H9 (cell line): ENCODE data around the gene RTP2. TPM values are rescaled to one million over a fixed set of nuclear protein-coding genes. Genes with fewer than 3 reads are reported as not detected.
"Not testable (repeated sequence)": the region's sequence is repeated elsewhere in the genome, so short reads cannot be mapped to it uniquely, and the experiment has no call there.

Source experiments
- DNase-seq: peaks from one replicate; pipeline ENCODE4 v3.0.0-alpha.2; 2017
- H2AFZ ChIP-seq: one replicate; pipeline ENCODE4 v1.6.1; 2013; ENCODE audit warnings: mild to moderate bottlenecking, low read length, control low read depth, moderate library complexity
- H2AK5ac ChIP-seq: 2 replicates; pipeline ENCODE4 v1.6.1; 2013; ENCODE audit warnings: low read length, control low read depth, mixed read lengths; ENCODE audit not compliant: insufficient read length
- H2BK120ac ChIP-seq: one replicate; pipeline ENCODE4 v1.6.1; 2013; ENCODE audit warnings: low read depth, mild to moderate bottlenecking, low read length, control low read depth, inconsistent platforms; ENCODE audit not compliant: poor library complexity, severe bottlenecking
- H2BK12ac ChIP-seq: 2 replicates; pipeline ENCODE4 v1.6.1; 2013; ENCODE audit warnings: low read length, control low read depth, mixed read lengths, low read depth; ENCODE audit not compliant: insufficient read length
- H2BK15ac ChIP-seq: 2 replicates; pipeline ENCODE4 v1.6.1; 2013; ENCODE audit warnings: low read depth, low read length, control low read depth
- H2BK20ac ChIP-seq: one replicate; pipeline ENCODE4 v1.6.1; 2013; ENCODE audit warnings: low read depth, mild to moderate bottlenecking, low read length, control low read depth, inconsistent platforms; ENCODE audit not compliant: poor library complexity, severe bottlenecking
- H2BK5ac ChIP-seq: 2 replicates; pipeline ENCODE4 v1.6.1; 2013; ENCODE audit warnings: low read length, control low read depth, mixed read lengths; ENCODE audit not compliant: insufficient read length
- H3K14ac ChIP-seq: 2 replicates; pipeline ENCODE4 v1.6.1; 2013; ENCODE audit warnings: low read length, control low read depth; ENCODE audit not compliant: insufficient read depth
- H3K18ac ChIP-seq: 2 replicates; pipeline ENCODE4 v1.6.1; 2013; ENCODE audit warnings: low read depth, mild to moderate bottlenecking, mixed read lengths, low read length, control low read depth; ENCODE audit not compliant: insufficient read length
- H3K23ac ChIP-seq: 2 replicates; pipeline ENCODE4 v1.6.1; 2013; ENCODE audit warnings: low read length, control low read depth, mixed read lengths, low read depth; ENCODE audit not compliant: insufficient read length
- H3K23me2 ChIP-seq: 2 replicates; pipeline ENCODE4 v1.6.1; 2013; ENCODE audit warnings: low read depth, mild to moderate bottlenecking, mixed read lengths, low read length, control low read depth; ENCODE audit not compliant: insufficient read length, poor library complexity, severe bottlenecking
- H3K27ac ChIP-seq: 2 replicates; pipeline ENCODE4 v1.5.1; 2013; ENCODE audit warnings: low read length, control low read depth, mixed read lengths, low read depth; ENCODE audit not compliant: insufficient read length
- H3K27me3 ChIP-seq: 2 replicates; pipeline ENCODE4 v1.6.1; 2013; ENCODE audit warnings: low read length, control low read depth, inconsistent platforms; ENCODE audit not compliant: insufficient read depth
- H3K4ac ChIP-seq: 2 replicates; pipeline ENCODE4 v1.6.1; 2013; ENCODE audit warnings: low read depth, mild to moderate bottlenecking, control low read depth, inconsistent platforms, low read length, moderate library complexity
- H3K4me1 ChIP-seq: 2 replicates; pipeline ENCODE4 v1.6.1; 2013; ENCODE audit warnings: low read length, control low read depth, inconsistent platforms; ENCODE audit not compliant: insufficient read depth
- H3K4me2 ChIP-seq: 2 replicates; pipeline ENCODE4 v1.6.1; 2013; ENCODE audit warnings: low read length, control low read depth, mixed read lengths; ENCODE audit not compliant: insufficient read length, insufficient read depth
- H3K56ac ChIP-seq: 2 replicates; pipeline ENCODE4 v1.6.1; 2013; ENCODE audit warnings: low read depth, mild to moderate bottlenecking, mixed read lengths, low read length, control low read depth; ENCODE audit not compliant: insufficient read length
- H3K79me1 ChIP-seq: 2 replicates; pipeline ENCODE4 v1.6.1; 2013; ENCODE audit warnings: low read depth, mild to moderate bottlenecking, moderate library complexity, low read length, control low read depth, inconsistent platforms; ENCODE audit not compliant: insufficient read depth, poor library complexity, severe bottlenecking
- H3K79me2 ChIP-seq: 2 replicates; pipeline ENCODE4 v1.6.1; 2013; ENCODE audit warnings: low read length, control low read depth, inconsistent platforms; ENCODE audit not compliant: insufficient read depth
- H3K9ac ChIP-seq: 2 replicates; pipeline ENCODE4 v1.6.1; 2013; ENCODE audit warnings: low read length, control low read depth, mixed read lengths; ENCODE audit not compliant: insufficient read length; ENCODE audit errors: extremely low read depth
- H3K9me3 ChIP-seq: one replicate; pipeline ENCODE4 v1.6.1; 2013; ENCODE audit warnings: low read depth, low read length, inconsistent platforms; ENCODE audit not compliant: control insufficient read depth
- H3T11ph ChIP-seq: one replicate; pipeline ENCODE4 v1.6.1; 2013; ENCODE audit warnings: mild to moderate bottlenecking, low read length, control low read depth, inconsistent platforms
- H4K20me1 ChIP-seq: one replicate; pipeline ENCODE4 v1.6.1; 2013; ENCODE audit not compliant: control insufficient read depth, insufficient read length, insufficient read depth
- H4K5ac ChIP-seq: 2 replicates; pipeline ENCODE4 v1.6.1; 2013; ENCODE audit warnings: low read depth, mild to moderate bottlenecking, mixed read lengths, low read length, control low read depth; ENCODE audit not compliant: insufficient read length
- H4K8ac ChIP-seq: replicated peaks from 2 replicates; pipeline ENCODE4 v1.6.1; 2013; ENCODE audit warnings: low read length, control low read depth, mixed read lengths, low read depth; ENCODE audit not compliant: insufficient read length
- H4K91ac ChIP-seq: 2 replicates; pipeline ENCODE4 v1.6.1; 2013; ENCODE audit warnings: low read depth, mild to moderate bottlenecking, moderate library complexity, mixed read lengths, low read length, control low read depth; ENCODE audit not compliant: insufficient read length
- H3K27ac Mint-ChIP-seq, 3 experiments: 2 replicates in 2 of 3; 3 replicates in 1 of 3; pipeline ENCODE4 v1.8.0; 2020 to 2021; ENCODE audit warnings: mixed read lengths in 3 of 3, mild to moderate bottlenecking in 1 of 3, moderate library complexity in 1 of 3
- H3K27me3 Mint-ChIP-seq: 2 replicates; pipeline ENCODE4 v1.8.0; 2021; ENCODE audit warnings: low read depth, mild to moderate bottlenecking, moderate library complexity, mixed read lengths
- H3K36me3 Mint-ChIP-seq, 3 experiments: 2 replicates in 2 of 3; 3 replicates in 1 of 3; pipeline ENCODE4 v1.8.0; 2020 to 2021; ENCODE audit warnings: low read depth in 3 of 3, mixed read lengths in 3 of 3; ENCODE audit not compliant: insufficient read depth in 1 of 3
- H3K4me1 Mint-ChIP-seq, 2 experiments: 2 replicates each; pipeline ENCODE4 v1.8.0; 2020; ENCODE audit warnings: mixed read lengths in 2 of 2
- H3K4me3 Mint-ChIP-seq, 2 experiments: 2 replicates in 1 of 2; 3 replicates in 1 of 2; pipeline ENCODE4 v1.8.0; 2020 to 2021; ENCODE audit warnings: mild to moderate bottlenecking in 2 of 2, mixed read lengths in 2 of 2, moderate library complexity in 1 of 2
- H3K9me3 Mint-ChIP-seq, 2 experiments: 2 replicates in 1 of 2; 3 replicates in 1 of 2; pipeline ENCODE4 v1.8.0; 2020; ENCODE audit warnings: mild to moderate bottlenecking in 2 of 2, mixed read lengths in 2 of 2, moderate library complexity in 1 of 2
- CTCF ChIP-seq: fragments of 200-600 bp; sonication (generic); conservative IDR thresholded peaks from 3 replicates; pipeline ENCODE4 v1.8.0; 2021; ENCODE audit warnings: antibody characterized with exemption, mild to moderate bottlenecking
- WGBS: extraction: QIAGEN DNeasy Blood & Tissue Kit; methylation state at CpG from one replicate; pipeline ENCODE4 v1.1.7; 2013; ENCODE audit warnings: missing lambda C conversion rate, low lambda C conversion rate, mixed read lengths; ENCODE audit not compliant: insufficient read length; ENCODE audit errors: extremely low coverage; 5-methylcytosine and 5-hydroxymethylcytosine counted together
- total RNA-seq: library from RNA; stranded (reverse); gene quantifications from 2 replicates; pipeline ENCODE4 v1.2.1, GENCODE V29; 2021

The RTP2 gene
- total RNA-seq, 1 experiment from 2014 or later = not detected

DNA sequence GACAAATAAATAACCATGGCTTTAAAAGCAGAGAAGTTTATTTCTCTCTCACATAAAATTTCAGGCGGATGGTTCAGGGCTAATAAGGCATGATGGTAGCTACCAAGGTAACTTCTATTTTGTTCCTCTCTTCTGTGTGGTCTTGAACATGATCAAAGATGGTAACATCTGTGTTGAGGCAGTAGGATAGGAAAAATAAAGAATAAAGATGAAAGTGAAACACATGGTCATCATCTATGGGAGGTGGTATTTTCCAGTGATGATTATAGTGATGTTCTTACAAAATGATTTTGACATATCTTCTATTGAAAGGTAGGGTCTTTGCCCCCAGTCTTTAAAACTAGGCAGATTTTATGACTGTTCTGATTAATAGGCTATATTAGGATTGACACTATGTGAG lies 17.9 kb downstream of the RTP2 start:
- H3K4ac ChIP-seq = no peak overlapping the region
- H3K9ac ChIP-seq = no peak overlapping the region
- no peak overlapping the region for H4K91ac ChIP-seq
- H2AFZ ChIP-seq = no peak overlapping the region
- no peak overlapping the region for H2BK20ac ChIP-seq
- Mint-ChIP-seq H3K4me1 (peaks cover 2% of the 10 kb centered on the region in 2 experiments), H3K27ac (no peak overlapping the region), H3K36me3 (peaks cover 10 to 15% (median 14%) of the 10 kb centered on the region in 3 experiments; a peak in 6 of 7 replicates), H3K9me3 (peaks cover 22% of the 10 kb centered on the region in 2 experiments), H3K4me3 (no peak overlapping the region), H3K27me3 (no peaks in the 10 kb centered on the region)
- H4K8ac ChIP-seq = no peak overlapping the region
- H4K5ac ChIP-seq = no peak overlapping the region
- peaks cover 12% of the 10 kb centered on the region for H3K9me3 ChIP-seq
- H3T11ph ChIP-seq = no peak overlapping the region
- no peak overlapping the region for H3K23ac ChIP-seq
- no peak overlapping the region for H2BK120ac ChIP-seq
- H3K56ac ChIP-seq = no peak overlapping the region
- no peaks in the 10 kb centered on the region for H3K23me2 ChIP-seq
- H3K27me3 ChIP-seq = no peaks in the 10 kb centered on the region
- no peak overlapping the region for H3K14ac ChIP-seq
- H3K79me1 ChIP-seq = no peaks in the 10 kb centered on the region
- H2BK5ac ChIP-seq = no peak overlapping the region
- no peak overlapping the region for H2BK15ac ChIP-seq
- no peak for DNase-seq
- no peak overlapping the region for H2BK12ac ChIP-seq
- H3K27ac ChIP-seq = no peak overlapping the region
- WGBS = no CpG with 5 or more reads among the region's 1 CpG
- no peaks in the 10 kb centered on the region for H3K4me1 ChIP-seq
- no peak overlapping the region for H2AK5ac ChIP-seq
- no peak overlapping the region for H3K18ac ChIP-seq
- no peak overlapping the region for H3K4me2 ChIP-seq
- TF ChIP-seq CTCF = no peak
- no peaks in the 10 kb centered on the region for H3K79me2 ChIP-seq
- no peaks in the 10 kb centered on the region for H4K20me1 ChIP-seq

DNA sequence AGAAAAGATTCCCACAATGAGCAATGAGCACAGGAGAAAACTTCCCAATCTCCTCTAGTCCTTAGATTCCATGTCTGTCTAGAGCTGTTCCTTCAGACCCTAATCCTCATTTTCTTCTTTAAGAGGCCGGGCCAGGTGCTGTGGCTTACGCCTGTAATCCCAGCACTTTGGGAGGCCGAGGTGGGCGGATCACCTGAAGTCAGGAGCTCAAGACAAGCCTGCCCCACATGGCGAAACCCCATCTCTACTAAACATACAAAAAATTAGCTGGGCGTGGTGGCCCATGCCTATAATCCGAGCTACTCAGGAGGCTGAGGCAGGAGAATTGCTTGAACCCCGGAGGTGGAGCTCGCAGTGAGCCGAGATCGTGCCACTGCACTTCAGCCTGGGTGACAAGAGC lies 20.6 kb downstream of the RTP2 start:
- not testable (repeated sequence) for H3K27me3 ChIP-seq, H3K27ac Mint-ChIP-seq, H3K27me3 Mint-ChIP-seq, H4K91ac ChIP-seq, H3T11ph ChIP-seq, H3K4ac ChIP-seq, H3K79me2 ChIP-seq, H3K18ac ChIP-seq, H2BK5ac ChIP-seq, H2BK120ac ChIP-seq, H3K9me3 ChIP-seq, H2BK20ac ChIP-seq, H3K79me1 ChIP-seq, H3K4me3 Mint-ChIP-seq, H3K23ac ChIP-seq, H3K4me2 ChIP-seq, H4K5ac ChIP-seq, H3K23me2 ChIP-seq, H2BK12ac ChIP-seq, H3K27ac ChIP-seq, DNase-seq, H3K14ac ChIP-seq, H4K20me1 ChIP-seq, H3K56ac ChIP-seq, H4K8ac ChIP-seq, H3K9ac ChIP-seq, H3K4me1 ChIP-seq, H2AFZ ChIP-seq, H2AK5ac ChIP-seq, H2BK15ac ChIP-seq
- H3K9me3 Mint-ChIP-seq = peaks cover 18 to 20% of the 10 kb centered on the region in 2 experiments
- peaks cover 9 to 13% (median 12%) of the 10 kb centered on the region in 3 experiments; a peak in 6 of 7 replicates for H3K36me3 Mint-ChIP-seq
- peaks cover 10 to 15% of the 10 kb centered on the region in 2 experiments for H3K4me1 Mint-ChIP-seq
- WGBS = no CpG with 5 or more reads among the region's 11 CpGs
